ENCODE data around the gene TMEM43. TPM values are rescaled to one million over a fixed set of nuclear protein-coding genes. Genes with fewer than 3 reads are reported as not detected.

TMEM43 gene
- total RNA-seq, 1 experiment from 2014 or later: 32.4 TPM

- Histone ChIP-seq H3K27me3 (ENCODE audit: insufficient read depth, low read length) (no peaks in the 10 kb centered on the region), H3K27ac (ENCODE audit: low read depth, low read length) (no peak overlapping the region), H3K4me1 (ENCODE audit: control insufficient read depth in 1 of 2, insufficient read depth in 2 of 2, low read length in 2 of 2) (peaks cover 6 to 12% of the 10 kb centered on the region in 2 experiments; a peak in 3 of 4 replicates), H3K9me2 (ENCODE audit: insufficient read depth) (no peaks in the 10 kb centered on the region), H3K4me3 (replicated peaks in 1 of 2; ENCODE audit: low read depth in 1 of 2, low read length in 2 of 2) (no peak overlapping the region), H3K9me3 (ENCODE audit: control insufficient read depth in 1 of 2, insufficient read depth in 1 of 2, low read depth in 1 of 2, low read length in 2 of 2) (no peaks in the 10 kb centered on the region), H4K20me1 (ENCODE audit: insufficient read depth) (no peaks in the 10 kb centered on the region), H2AFZ (ENCODE audit: low read depth, low read length, poor library complexity, severe bottlenecking) (no peak overlapping the region), H3K4me2 (ENCODE audit: low read length) (no peak overlapping the region), H3K9ac (ENCODE audit: low read length) (no peak overlapping the region), H3K79me2 (ENCODE audit: insufficient read depth, low read length) (peaks cover 26% of the 10 kb centered on the region), H3K36me3 (ENCODE audit: control insufficient read depth in 1 of 2, insufficient read depth in 2 of 2, low read length in 2 of 2) (peaks cover 24 to 51% of the 10 kb centered on the region in 2 experiments; a peak in 3 of 4 replicates)
- CTCF ChIA-PET: no interaction called here
- no peak for TF ChIP-seq MAX (IDR thresholded peaks at IDR 0.05)
- TF ChIP-seq CEBPB (IDR thresholded peaks at IDR 0.05; ENCODE audit: low read depth): no peak
- TF ChIP-seq ELF1 (IDR thresholded peaks at IDR 0.05; ENCODE audit: borderline replicate concordance, low read depth): no peak
- TF ChIP-seq EZH2phosphoT487 (IDR thresholded peaks at IDR 0.05; ENCODE audit: borderline replicate concordance): no peak
- no peak for TF ChIP-seq FOSL1 (IDR thresholded peaks at IDR 0.05; ENCODE audit: low read depth)
- no peak for TF ChIP-seq JUND (IDR thresholded peaks at IDR 0.05)
- TF ChIP-seq SP1 (IDR thresholded peaks at IDR 0.05; ENCODE audit: low read depth): no peak
- no peak for TF ChIP-seq SRF (IDR thresholded peaks at IDR 0.05; ENCODE audit: low read depth)
- no peak for TF ChIP-seq CTCF (IDR thresholded peaks at IDR 0.05 in 2 of 3, conservative IDR thresholded peaks at IDR 0.05 in 1 of 3; ENCODE audit: borderline replicate concordance in 1 of 3, insufficient read depth in 1 of 3, low read depth in 2 of 3, low read length in 2 of 3)
- TF ChIP-seq ZFX (IDR thresholded peaks at IDR 0.05): no peak
- TF ChIP-seq ZBTB33 (IDR thresholded peaks at IDR 0.05; ENCODE audit: extremely low read depth, insufficient replicate concordance, low read length): no peak
- TF ChIP-seq EZH2 (IDR thresholded peaks at IDR 0.05): no peak
- TF ChIP-seq SIN3A (IDR thresholded peaks at IDR 0.05; ENCODE audit: low read depth): no peak
- TF ChIP-seq ZNF274 (IDR thresholded peaks at IDR 0.05; ENCODE audit: low read depth, low read length): no peak
- no peak for TF ChIP-seq CBX3 (IDR thresholded peaks at IDR 0.05; ENCODE audit: low read depth)
- RAD21 ChIA-PET (ENCODE audit: low non-redundant PET in 1 of 2, low total read pairs in 2 of 2, uncharacterized antibody in 2 of 2, unreplicated experiment in 2 of 2): no interaction called here
- intact Hi-C loops (cut with micrococcal nuclease): no loop called here
- ATAC-seq (no peak), DNase-seq (ENCODE audit: low read depth, low spot score) (no peak)
- POLR2A ChIA-PET: no interaction called here
- BruUV-seq (replicated peaks): no TSS peak
These were observed 7.3 kb downstream of the TMEM43 start for GRCh38 chr3:14132120-14132519.
